Neuronal stem cell (in vitro differentiated cells): Measurements from ENCODE around the gene LYPLA2.

Source experiments
- DNase-seq: peaks from one replicate; pipeline ENCODE4 v3.0.0-alpha.2; 2013; ENCODE audit warnings: low spot score
- H2AFZ ChIP-seq: one replicate; pipeline ENCODE4 v1.6.1; 2013; ENCODE audit warnings: mild to moderate bottlenecking, low read length, inconsistent platforms
- H2AK5ac ChIP-seq: 2 replicates; pipeline ENCODE4 v1.6.1; 2013; ENCODE audit warnings: low read depth, mild to moderate bottlenecking, inconsistent platforms, low read length, moderate library complexity, mixed read lengths
- H2BK120ac ChIP-seq: 2 replicates; pipeline ENCODE4 v1.6.1; 2013; ENCODE audit warnings: low read depth, mild to moderate bottlenecking, inconsistent platforms, low read length, moderate library complexity, mixed read lengths
- H2BK12ac ChIP-seq: one replicate; pipeline ENCODE4 v1.6.1; 2013; ENCODE audit warnings: low read length, inconsistent platforms
- H2BK15ac ChIP-seq: 2 replicates; pipeline ENCODE4 v1.6.1; 2013; ENCODE audit warnings: mild to moderate bottlenecking, low read length, inconsistent platforms, mixed read lengths
- H2BK5ac ChIP-seq: one replicate; pipeline ENCODE4 v1.6.1; 2013; ENCODE audit warnings: inconsistent platforms, mild to moderate bottlenecking, low read length, moderate library complexity
- H3K14ac ChIP-seq: one replicate; pipeline ENCODE4 v1.6.1; 2013; ENCODE audit warnings: low read length, inconsistent platforms
- H3K18ac ChIP-seq: 2 replicates; pipeline ENCODE4 v1.6.1; 2013; ENCODE audit warnings: low read length, inconsistent platforms
- H3K23ac ChIP-seq: 2 replicates; pipeline ENCODE4 v1.6.1; 2013; ENCODE audit warnings: low read depth, mild to moderate bottlenecking, mixed read lengths, low read length, inconsistent platforms; ENCODE audit not compliant: poor library complexity
- H3K27ac ChIP-seq: replicated peaks from 3 replicates; pipeline ENCODE4 v1.5.1; 2013; ENCODE audit warnings: low read length, inconsistent platforms
- H3K27me3 ChIP-seq, 3 experiments: 2 replicates each; pipeline ENCODE4 v1.6.1; 2013; ENCODE audit warnings: low read length in 3 of 3, mild to moderate bottlenecking in 2 of 3, inconsistent platforms in 1 of 3, low read depth in 1 of 3, mixed read lengths in 1 of 3, moderate library complexity in 1 of 3; ENCODE audit not compliant: control insufficient read depth in 3 of 3, insufficient read depth in 3 of 3
- H3K36me3 ChIP-seq, 2 donors: replicated peaks in 1 of 2; 2 replicates each; pipeline ENCODE4 v1.6.1; 2013; ENCODE audit warnings: low read length in 2 of 2; ENCODE audit not compliant: control insufficient read depth in 2 of 2, insufficient read depth in 2 of 2
- H3K4ac ChIP-seq: 2 replicates; pipeline ENCODE4 v1.6.1; 2013; ENCODE audit warnings: inconsistent platforms, mild to moderate bottlenecking, low read length, moderate library complexity
- H3K4me1 ChIP-seq, 2 donors: 1 replicate in 1 of 2; 2 replicates in 1 of 2; pipeline ENCODE4 v1.6.1; 2013; ENCODE audit warnings: low read length in 2 of 2, low read depth in 1 of 2; ENCODE audit not compliant: control insufficient read depth in 2 of 2, insufficient read depth in 1 of 2
- H3K4me2 ChIP-seq: one replicate; pipeline ENCODE4 v1.6.1; 2013; ENCODE audit warnings: mild to moderate bottlenecking, low read length, inconsistent platforms; ENCODE audit not compliant: insufficient read depth, poor library complexity, severe bottlenecking
- H3K4me3 ChIP-seq, 2 donors: 2 replicates each; pipeline ENCODE4 v1.5.1; 2013; ENCODE audit warnings: low read length in 2 of 2, mild to moderate bottlenecking in 2 of 2, inconsistent platforms in 1 of 2, moderate library complexity in 1 of 2
- H3K79me1 ChIP-seq: one replicate; pipeline ENCODE4 v1.6.1; 2013; ENCODE audit warnings: low read depth, mild to moderate bottlenecking, inconsistent platforms, low read length, moderate library complexity
- H3K9ac ChIP-seq: one replicate; pipeline ENCODE4 v1.6.1; 2013; ENCODE audit warnings: mild to moderate bottlenecking, low read depth, low read length, inconsistent platforms; ENCODE audit not compliant: poor library complexity
- H3K9me3 ChIP-seq, 2 donors: replicated peaks in 1 of 2; 2 replicates each; pipeline versions ENCODE3 to v1.6.1; 2013; ENCODE audit warnings: low read length in 2 of 2, mild to moderate bottlenecking in 2 of 2, inconsistent platforms in 1 of 2, low read depth in 1 of 2, mixed read lengths in 1 of 2, moderate library complexity in 1 of 2; ENCODE audit not compliant: control insufficient read depth in 2 of 2, insufficient read depth in 1 of 2
- H4K8ac ChIP-seq: one replicate; pipeline ENCODE4 v1.6.1; 2013; ENCODE audit warnings: low read depth, mild to moderate bottlenecking, inconsistent platforms, low read length, moderate library complexity
- H4K91ac ChIP-seq: one replicate; pipeline ENCODE4 v1.6.1; 2013; ENCODE audit warnings: low read length, low read depth, mild to moderate bottlenecking, inconsistent platforms; ENCODE audit not compliant: poor library complexity
- WGBS, 2 donors: extraction: QIAGEN DNeasy Blood & Tissue Kit; methylation state at CpG; one replicate each; pipeline ENCODE4 v1.1.7; 2013; ENCODE audit warnings: missing lambda C conversion rate in 2 of 2, mixed read lengths in 1 of 2; ENCODE audit not compliant: insufficient read length in 2 of 2, insufficient replicate concordance in 1 of 2; ENCODE audit errors: extremely low coverage in 2 of 2; 5-methylcytosine and 5-hydroxymethylcytosine counted together

Gene LYPLA2

DNA sequence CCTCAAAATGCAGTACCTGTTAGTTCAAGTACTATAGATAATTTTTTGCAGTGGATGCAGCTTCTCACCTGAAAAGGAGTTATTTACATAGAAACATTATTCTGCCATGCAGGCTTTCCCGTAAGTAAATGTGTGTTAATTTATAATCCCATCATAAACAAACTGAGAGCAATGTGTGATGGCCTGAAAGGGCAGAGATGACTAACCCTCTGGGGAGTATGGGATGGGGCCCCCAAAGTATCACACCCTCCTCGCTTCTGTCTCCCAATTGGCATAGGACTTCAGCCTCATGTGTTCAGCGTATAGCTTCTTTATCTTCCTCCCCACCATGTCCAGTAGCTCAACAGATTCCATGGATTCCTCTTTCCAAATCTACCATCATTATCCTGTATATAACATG lies 26.7 kb downstream of the LYPLA2 start:
- Histone ChIP-seq H3K14ac (no peak overlapping the region), H3K27ac (no peak overlapping the region), H2BK5ac (no peak overlapping the region), H3K27me3 (no peaks in the 10 kb centered on the region), H3K36me3 (peaks cover 17 to 48% of the 10 kb centered on the region in 2 donors), H2AFZ (no peak overlapping the region), H3K79me1 (peaks cover 4% of the 10 kb centered on the region), H2BK12ac (no peak overlapping the region), H3K4me1 (no peaks in the 10 kb centered on the region), H3K9ac (no peak overlapping the region), H3K4me2 (no peak overlapping the region), H2BK120ac (no peak overlapping the region), H4K8ac (no peak overlapping the region), H3K4me3 (no peak overlapping the region), H2AK5ac (no peak overlapping the region), H3K23ac (no peak overlapping the region), H4K91ac (no peak overlapping the region), H3K18ac (no peak overlapping the region), H3K4ac (no peak overlapping the region), H2BK15ac (no peak overlapping the region), H3K9me3 (no peaks in the 10 kb centered on the region)
- no CpG with 5 or more reads among the region's 3 CpGs for WGBS, 2 donors
- DNase-seq, result no peak

DNA sequence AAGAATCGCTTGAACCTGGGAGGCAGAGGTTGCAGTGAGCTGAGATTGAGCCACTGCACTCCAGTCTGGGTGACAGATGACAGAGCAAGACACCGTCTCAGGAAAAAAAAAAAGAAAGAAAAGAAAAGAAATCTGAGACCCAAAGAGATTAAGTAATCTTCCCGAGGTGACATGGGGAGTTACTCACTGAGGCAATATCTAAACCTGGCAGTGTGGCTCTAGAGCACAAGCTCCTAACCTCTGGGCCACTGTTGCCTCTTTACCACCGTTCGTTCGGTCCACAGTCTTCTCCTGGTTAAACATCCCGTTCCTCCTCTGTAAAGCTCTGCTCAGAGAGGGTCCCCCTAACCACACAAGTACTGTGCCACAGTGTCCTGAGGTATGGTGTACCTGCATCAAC lies 32.8 kb downstream of the LYPLA2 start:
- H2BK15ac ChIP-seq, result no peak overlapping the region
- H4K8ac ChIP-seq, result no peak overlapping the region
- H4K91ac ChIP-seq, result no peak overlapping the region
- no peak overlapping the region for H2BK12ac ChIP-seq
- H2AK5ac ChIP-seq, result no peak overlapping the region
- H3K27me3 ChIP-seq, result no peaks in the 10 kb centered on the region
- H3K23ac ChIP-seq, result no peak overlapping the region
- H3K14ac ChIP-seq, result no peak overlapping the region
- H3K79me1 ChIP-seq, result peaks cover 2% of the 10 kb centered on the region
- H3K4ac ChIP-seq, result no peak overlapping the region
- no peaks in the 10 kb centered on the region for H3K9me3 ChIP-seq
- peaks cover 0 to 5% of the 10 kb centered on the region in 2 donors for H3K36me3 ChIP-seq
- no peak overlapping the region for H3K27ac ChIP-seq
- H3K18ac ChIP-seq, result no peak overlapping the region
- H2BK5ac ChIP-seq, result no peak overlapping the region
- H3K4me1 ChIP-seq, result no peaks in the 10 kb centered on the region
- H3K4me3 ChIP-seq, result peak overlapping the region in 1 of 2 donors; percentile 96
- no peak for DNase-seq
- H2AFZ ChIP-seq, result no peak overlapping the region
- H2BK120ac ChIP-seq, result no peak overlapping the region
- H3K4me2 ChIP-seq, result no peak overlapping the region
- H3K9ac ChIP-seq, result no peak overlapping the region
- WGBS, 2 donors, result no CpG with 5 or more reads among the region's 7 CpGs

DNA sequence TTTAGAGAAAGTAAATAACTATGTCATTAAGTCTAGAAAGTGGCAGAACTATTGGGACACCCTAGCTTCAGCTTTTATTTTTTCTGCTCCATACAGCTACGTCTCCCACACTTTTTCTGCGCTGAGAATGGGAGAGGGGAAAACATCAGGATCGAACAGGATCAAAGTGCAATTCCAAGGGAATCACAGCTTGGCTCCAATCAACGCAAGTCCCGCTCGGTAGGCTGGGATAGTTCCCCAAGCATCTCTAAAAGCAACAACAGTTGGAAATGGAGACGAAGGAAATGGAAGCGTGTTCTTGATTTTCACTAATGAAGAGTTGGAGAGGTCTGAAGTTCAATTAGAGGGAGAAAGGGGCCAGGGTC lies 33.7 kb downstream of the LYPLA2 start:
- Histone ChIP-seq H3K79me1 (no peaks in the 10 kb centered on the region), H3K23ac (no peak overlapping the region), H3K27me3 (no peaks in the 10 kb centered on the region), H3K4ac (no peak overlapping the region), H3K9me3 (no peaks in the 10 kb centered on the region), H3K4me3 (peak overlapping the region; percentile 96 to 100), H4K8ac (no peak overlapping the region), H3K14ac (no peak overlapping the region), H2BK120ac (no peak overlapping the region), H3K36me3 (peaks cover 0 to 4% of the 10 kb centered on the region in 2 donors), H2BK12ac (no peak overlapping the region), H2AFZ (peak overlapping the region; percentile 93), H3K4me1 (no peaks in the 10 kb centered on the region), H2BK15ac (no peak overlapping the region), H3K9ac (no peak overlapping the region), H3K4me2 (peak overlapping the region; percentile 74), H3K27ac (no peak overlapping the region), H2AK5ac (no peak overlapping the region), H2BK5ac (no peak overlapping the region), H3K18ac (no peak overlapping the region), H4K91ac (no peak overlapping the region)
- DNase-seq, result no peak
- WGBS, 2 donors, result no CpG with 5 or more reads among the region's 8 CpGs

DNA sequence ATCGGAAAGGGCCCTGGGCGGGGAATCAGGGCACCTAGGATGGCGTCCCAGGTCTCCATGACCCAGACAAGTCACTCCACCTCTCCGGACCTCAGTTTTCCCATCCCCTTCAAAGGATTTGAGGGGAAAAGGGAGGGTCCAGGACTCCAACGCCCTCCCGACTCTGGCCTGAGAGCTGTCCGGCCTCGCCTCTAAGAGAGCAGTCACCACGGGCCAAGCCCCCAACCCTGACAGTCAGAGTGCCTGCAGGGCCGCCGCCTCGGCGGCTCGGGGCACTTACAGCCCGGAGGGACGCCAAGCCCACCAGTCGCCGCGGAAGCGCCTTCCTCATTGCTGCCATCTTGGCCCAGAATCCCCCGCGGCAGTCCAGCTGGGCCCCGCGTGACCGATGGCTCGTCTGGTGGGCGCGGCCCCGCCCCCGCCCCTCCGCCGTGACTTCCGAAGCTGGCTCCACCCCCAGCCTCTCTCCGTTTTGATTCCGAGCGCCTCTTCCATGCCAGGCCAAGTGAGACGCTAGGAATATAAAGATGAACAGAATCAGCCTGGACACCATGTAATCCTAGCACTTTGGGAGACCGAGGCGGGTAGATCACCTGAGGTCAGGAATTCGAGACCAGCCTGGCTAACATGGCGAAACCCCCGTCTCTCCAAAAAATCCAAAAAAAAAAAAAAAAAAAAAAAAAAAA lies 34.3 kb downstream of the LYPLA2 start, which contains the start of gene HMGCL:
Gene HMGCL, minus strand, starts transcription at position 354 of the 686 bp plus-strand sequence. Its CDS starts 14 bp downstream, at position 340.
- no peaks in the 10 kb centered on the region for H3K79me1 ChIP-seq
- no peak within 1 kb of the TSS for H2BK120ac ChIP-seq
- no peak within 1 kb of the TSS for H2BK12ac ChIP-seq
- peak within 1 kb of the TSS; percentile 74 for H3K4me2 ChIP-seq
- no peak within 1 kb of the TSS for H4K8ac ChIP-seq
- no peak within 1 kb of the TSS for H3K4ac ChIP-seq
- peak; percentile 83 for DNase-seq
- peak within 1 kb of the TSS; percentile 98 for H3K18ac ChIP-seq
- no peak within 1 kb of the TSS for H2BK15ac ChIP-seq
- no peaks in the 10 kb centered on the region for H3K9me3 ChIP-seq
- H3K14ac ChIP-seq, result no peak within 1 kb of the TSS
- H2AK5ac ChIP-seq, result no peak within 1 kb of the TSS
- peak within 1 kb of the TSS; percentile 95 for H3K23ac ChIP-seq
- WGBS, 2 donors, result no CpG with 5 or more reads among the region's 42 CpGs
- no peaks in the 10 kb centered on the region for H3K4me1 ChIP-seq
- no peak within 1 kb of the TSS for H4K91ac ChIP-seq
- peak within 1 kb of the TSS; percentile 96 to 100 for H3K4me3 ChIP-seq
- H2BK5ac ChIP-seq, result no peak within 1 kb of the TSS
- H2AFZ ChIP-seq, result peak within 1 kb of the TSS; percentile 93
- H3K27ac ChIP-seq, result peak within 1 kb of the TSS; percentile 79
- peak within 1 kb of the TSS; percentile 88 for H3K9ac ChIP-seq
- H3K36me3 ChIP-seq, result peaks cover 0 to under 1% of the 10 kb centered on the region in 2 donors
- H3K27me3 ChIP-seq, result no peaks in the 10 kb centered on the region
